ENCODE measurements around the gene UGT1A6. TPM values are rescaled to one million over a fixed set of nuclear protein-coding genes. Genes with fewer than 3 reads are reported as not detected.

UGT1A6 gene
- total and polyA plus RNA-seq, 2 of the 4 experiments (the other 2 are of a cell fraction): not detected

DNA sequence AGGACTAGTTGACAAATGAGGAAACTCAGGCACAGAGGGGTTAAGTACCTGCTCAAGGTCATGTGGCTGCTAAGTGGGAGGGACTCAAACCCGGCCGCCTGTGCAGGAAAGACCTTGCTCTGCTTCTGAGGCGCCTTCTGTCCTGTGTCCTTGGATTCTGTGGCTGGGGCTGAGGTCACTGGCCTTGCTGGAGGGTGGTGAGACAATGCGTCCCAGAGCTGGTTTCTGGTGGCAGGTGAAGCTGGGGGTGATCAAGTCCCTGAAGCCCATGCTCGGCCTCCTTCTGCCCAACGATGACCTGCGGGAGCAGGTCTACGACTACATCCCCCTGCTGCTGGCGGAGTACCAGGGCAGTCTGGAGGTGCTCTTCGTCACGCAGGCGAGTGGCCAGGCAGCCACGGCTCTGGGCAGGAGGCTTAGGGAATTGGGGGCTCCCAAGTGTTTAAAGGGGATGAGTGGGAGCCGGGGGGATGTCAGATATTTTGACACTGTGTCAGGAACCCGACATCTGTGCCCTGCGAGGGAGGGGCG, 101.5 kb downstream of the UGT1A6 start:
- peaks cover 10% of the 10 kb centered on the region for H3K27me3 ChIP-seq (ENCODE audit: control insufficient read depth, insufficient read depth, low read length)
- H3K23ac ChIP-seq (ENCODE audit: low read depth, low read length): no peak overlapping the region
- H3K14ac ChIP-seq (replicated peaks; ENCODE audit: low read depth, low read length): no peak overlapping the region
- TF ChIP-seq CHD1 (IDR thresholded peaks at IDR 0.05; ENCODE audit: low read depth, low read length): no peak
- TF ChIP-seq, protein P1, sequence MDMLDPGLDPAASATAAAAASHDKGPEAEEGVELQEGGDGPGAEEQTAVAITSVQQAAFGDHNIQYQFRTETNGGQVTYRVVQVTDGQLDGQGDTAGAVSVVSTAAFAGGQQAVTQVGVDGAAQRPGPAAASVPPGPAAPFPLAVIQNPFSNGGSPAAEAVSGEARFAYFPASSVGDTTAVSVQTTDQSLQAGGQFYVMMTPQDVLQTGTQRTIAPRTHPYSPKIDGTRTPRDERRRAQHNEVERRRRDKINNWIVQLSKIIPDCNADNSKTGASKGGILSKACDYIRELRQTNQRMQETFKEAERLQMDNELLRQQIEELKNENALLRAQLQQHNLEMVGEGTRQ (IDR thresholded peaks at IDR 0.05; ENCODE audit: low read depth, low read length): no peak
- TF ChIP-seq MAFK (IDR thresholded peaks at IDR 0.05; ENCODE audit: low read depth, low read length): no peak
- no peak for TF ChIP-seq RFX5 (IDR thresholded peaks at IDR 0.05; ENCODE audit: low read depth, low read length)
- no peak for TF ChIP-seq CEBPB (IDR thresholded peaks at IDR 0.05; ENCODE audit: low read depth, low read length)
- no peak for TF ChIP-seq MXI1 (IDR thresholded peaks at IDR 0.05; ENCODE audit: borderline replicate concordance, low read depth, low read length)
- TF ChIP-seq, protein P2, sequence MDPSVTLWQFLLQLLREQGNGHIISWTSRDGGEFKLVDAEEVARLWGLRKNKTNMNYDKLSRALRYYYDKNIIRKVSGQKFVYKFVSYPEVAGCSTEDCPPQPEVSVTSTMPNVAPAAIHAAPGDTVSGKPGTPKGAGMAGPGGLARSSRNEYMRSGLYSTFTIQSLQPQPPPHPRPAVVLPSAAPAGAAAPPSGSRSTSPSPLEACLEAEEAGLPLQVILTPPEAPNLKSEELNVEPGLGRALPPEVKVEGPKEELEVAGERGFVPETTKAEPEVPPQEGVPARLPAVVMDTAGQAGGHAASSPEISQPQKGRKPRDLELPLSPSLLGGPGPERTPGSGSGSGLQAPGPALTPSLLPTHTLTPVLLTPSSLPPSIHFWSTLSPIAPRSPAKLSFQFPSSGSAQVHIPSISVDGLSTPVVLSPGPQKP (IDR thresholded peaks at IDR 0.05; ENCODE audit: borderline replicate concordance, low read depth, low read length): no peak
- TF ChIP-seq BHLHE40 (IDR thresholded peaks at IDR 0.05; ENCODE audit: low read depth, low read length): no peak
- no peak for TF ChIP-seq POLR2A (IDR thresholded peaks at IDR 0.05; ENCODE audit: low read depth, low read length)
- no peak for TF ChIP-seq SMC3 (IDR thresholded peaks at IDR 0.05; ENCODE audit: low read depth, low read length)
- no peak for TF ChIP-seq RCOR1 (IDR thresholded peaks at IDR 0.05; ENCODE audit: insufficient replicate concordance, low read length)
- no peak for TF ChIP-seq FOS (IDR thresholded peaks at IDR 0.05; ENCODE audit: low read depth, low read length)
- TF ChIP-seq MAZ (IDR thresholded peaks at IDR 0.05; ENCODE audit: borderline replicate concordance, low read depth, low read length): no peak
- no peak for TF ChIP-seq NFE2L2 (IDR thresholded peaks at IDR 0.05; ENCODE audit: low read depth, low read length)
- TF ChIP-seq, protein P3, sequence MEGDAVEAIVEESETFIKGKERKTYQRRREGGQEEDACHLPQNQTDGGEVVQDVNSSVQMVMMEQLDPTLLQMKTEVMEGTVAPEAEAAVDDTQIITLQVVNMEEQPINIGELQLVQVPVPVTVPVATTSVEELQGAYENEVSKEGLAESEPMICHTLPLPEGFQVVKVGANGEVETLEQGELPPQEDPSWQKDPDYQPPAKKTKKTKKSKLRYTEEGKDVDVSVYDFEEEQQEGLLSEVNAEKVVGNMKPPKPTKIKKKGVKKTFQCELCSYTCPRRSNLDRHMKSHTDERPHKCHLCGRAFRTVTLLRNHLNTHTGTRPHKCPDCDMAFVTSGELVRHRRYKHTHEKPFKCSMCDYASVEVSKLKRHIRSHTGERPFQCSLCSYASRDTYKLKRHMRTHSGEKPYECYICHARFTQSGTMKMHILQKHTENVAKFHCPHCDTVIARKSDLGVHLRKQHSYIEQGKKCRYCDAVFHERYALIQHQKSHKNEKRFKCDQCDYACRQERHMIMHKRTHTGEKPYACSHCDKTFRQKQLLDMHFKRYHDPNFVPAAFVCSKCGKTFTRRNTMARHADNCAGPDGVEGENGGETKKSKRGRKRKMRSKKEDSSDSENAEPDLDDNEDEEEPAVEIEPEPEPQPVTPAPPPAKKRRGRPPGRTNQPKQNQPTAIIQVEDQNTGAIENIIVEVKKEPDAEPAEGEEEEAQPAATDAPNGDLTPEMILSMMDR (conservative IDR thresholded peaks at IDR 0.05; ENCODE audit: low read depth, low read length): no peak
- H2AK5ac ChIP-seq (ENCODE audit: low read depth, low read length): no peak overlapping the region
- intact Hi-C loops (cut with micrococcal nuclease) (no loop called here), in situ Hi-C loops (cut with MboI; ENCODE audit: low sequenced_read_pairs) (no loop called here), dilution Hi-C loops (cut with HindIII; ENCODE audit: low sequenced_read_pairs, unreplicated experiment) (no loop called here)
- no TSS peak for BruUV-seq (replicated peaks)
- DNase-seq: no peak
- no peak overlapping the region for H3K4me3 ChIP-seq (ENCODE audit: insufficient read depth, low read depth, low read length)
- H2BK15ac ChIP-seq (ENCODE audit: low read depth, low read length): no peak overlapping the region
- no peak overlapping the region for H4K91ac ChIP-seq (ENCODE audit: insufficient read depth, low read depth, low read length)
- ATAC-seq (ENCODE audit: low read depth): no peak
- no peaks in the 10 kb centered on the region for H3K9me1 ChIP-seq (ENCODE audit: insufficient read depth, low read length)
- no peak overlapping the region for H4K5ac ChIP-seq (ENCODE audit: low read depth, low read length)
- no peaks in the 10 kb centered on the region for H3K36me3 ChIP-seq (ENCODE audit: control insufficient read depth, insufficient read depth, low read length)
- H3K18ac ChIP-seq (ENCODE audit: low read depth, low read length): no peak overlapping the region
- H2AFZ ChIP-seq (replicated peaks; ENCODE audit: low read length, poor library complexity): no peak overlapping the region
- CTCF ChIA-PET: no interaction called here
- no peak overlapping the region for H4K8ac ChIP-seq (ENCODE audit: low read depth in 2 of 2, low read length in 2 of 2)
- no peak overlapping the region for H3K4me2 ChIP-seq (ENCODE audit: low read depth, low read length)
- no peak overlapping the region for H3K27ac ChIP-seq (ENCODE audit: insufficient read depth, low read length)
- no peaks in the 10 kb centered on the region; the same call in 1 of the 2 replicates for H3K9me3 ChIP-seq (ENCODE audit: control insufficient read depth, insufficient read depth, low read length)
- POLR2A ChIA-PET (ENCODE audit: unreplicated experiment): no interaction called here
- no peak overlapping the region for H2BK20ac ChIP-seq (ENCODE audit: low read depth, low read length)
- H3K4ac ChIP-seq (ENCODE audit: low read depth, low read length): no peak overlapping the region
- H3K79me1 ChIP-seq (ENCODE audit: low read depth in 1 of 2, low read length in 2 of 2): no peaks in the 10 kb centered on the region
- H3K9ac ChIP-seq (ENCODE audit: low read depth, low read length): no peak overlapping the region
- no peak overlapping the region for H3K56ac ChIP-seq (ENCODE audit: extremely low read depth, insufficient read depth, low read length)
- no peak overlapping the region for H2BK120ac ChIP-seq (ENCODE audit: low read depth, low read length)
- H3K4me1 ChIP-seq (ENCODE audit: control insufficient read depth, insufficient read depth, low read length): no peaks in the 10 kb centered on the region
- no peak overlapping the region for H2AK9ac ChIP-seq (replicated peaks; ENCODE audit: low read depth, low read length, poor library complexity)
- no peak overlapping the region for H2BK5ac ChIP-seq (ENCODE audit: low read depth, low read length, poor library complexity, severe bottlenecking)
- H4K20me1 ChIP-seq (ENCODE audit: insufficient read depth, low read length): no peaks in the 10 kb centered on the region
- 57% methylated on average over 13 of the region's 17 CpGs; no CpG with 5 or more reads in 1 of the 2 experiments for WGBS, 2 experiments (ENCODE audit: extremely low coverage in 2 of 2, insufficient read length in 1 of 2)

Measured in IMR-90 (cell line).